MM.1S (cell line): ENCODE data around the gene IQSEC1.

Source experiments
- DNase-seq: peaks from one replicate; pipeline ENCODE4 v3.0.0-alpha.2; 2015
- H2AFZ ChIP-seq: fragments of 300-600 bp; sonication (generic); 2 replicates; pipeline ENCODE4 v1.6.0; 2016; ENCODE audit warnings: antibody characterized with exemption, low read length
- H3F3A ChIP-seq: fragments of 300-600 bp; sonication (generic); 2 replicates; pipeline ENCODE4 v1.6.1; 2016; ENCODE audit warnings: mild to moderate bottlenecking, antibody characterized with exemption, low read length, moderate library complexity, mixed read lengths; ENCODE audit not compliant: insufficient read depth
- H3K27ac ChIP-seq: fragments of 300-600 bp; sonication (generic); 2 replicates; pipeline ENCODE4 v1.5.1; 2016; ENCODE audit warnings: mild to moderate bottlenecking, low read length
- H3K27me3 ChIP-seq: fragments of 300-600 bp; sonication (generic); replicated peaks from 2 replicates; pipeline ENCODE4 v1.6.0; 2016; ENCODE audit warnings: low read length; ENCODE audit not compliant: insufficient read depth
- H3K36me3 ChIP-seq: fragments of 300-600 bp; sonication (generic); replicated peaks from 2 replicates; pipeline ENCODE4 v1.6.1; 2016; ENCODE audit warnings: mild to moderate bottlenecking, low read length, mixed read lengths; ENCODE audit not compliant: insufficient read depth
- H3K4me1 ChIP-seq: fragments of 300-600 bp; sonication (generic); 2 replicates; pipeline ENCODE4 v1.6.1; 2016; ENCODE audit warnings: low read length, mixed read lengths
- H3K4me2 ChIP-seq: fragments of 300-600 bp; sonication (generic); 2 replicates; pipeline ENCODE4 v1.6.0; 2016; ENCODE audit warnings: low read depth, low read length
- H3K4me3 ChIP-seq: fragments of 300-600 bp; sonication (generic); 2 replicates; pipeline ENCODE4 v1.5.1; 2016; ENCODE audit warnings: low read length, mixed read lengths
- H3K79me2 ChIP-seq: fragments of 300-600 bp; sonication (generic); 2 replicates; pipeline ENCODE4 v1.6.1; 2016; ENCODE audit warnings: mixed run types, low read length, mixed read lengths
- H3K9ac ChIP-seq: fragments of 300-600 bp; sonication (generic); 2 replicates; pipeline ENCODE4 v1.6.1; 2016; ENCODE audit warnings: low read length, mixed read lengths
- H3K9me2 ChIP-seq: fragments of 300-600 bp; sonication (generic); replicated peaks from 2 replicates; pipeline ENCODE4 v1.6.1; 2016; ENCODE audit warnings: mild to moderate bottlenecking, low read length, mixed read lengths; ENCODE audit not compliant: insufficient read depth
- H3K9me3 ChIP-seq: fragments of 300-600 bp; sonication (generic); replicated peaks from 2 replicates; pipeline ENCODE4 v1.6.1; 2016; ENCODE audit warnings: mild to moderate bottlenecking, low read length, mixed read lengths; ENCODE audit not compliant: insufficient read depth
- H4K20me1 ChIP-seq: fragments of 300-600 bp; sonication (generic); 2 replicates; pipeline ENCODE4 v1.6.1; 2016; ENCODE audit warnings: mild to moderate bottlenecking, low read length, moderate library complexity, mixed read lengths; ENCODE audit not compliant: insufficient read depth
- EZH2 ChIP-seq: fragments of 300-600 bp; sonication (generic); optimal IDR thresholded peaks from 2 replicates; pipeline ENCODE3; 2017; ENCODE audit warnings: low read depth, mild to moderate bottlenecking, antibody characterized with exemption, low read length, mixed read lengths
- EZH2phosphoT487 ChIP-seq: fragments of 300-600 bp; sonication (generic); IDR thresholded peaks from 2 replicates; pipeline ENCODE4 v1.6.1; 2018; ENCODE audit warnings: antibody characterized with exemption, low read length
- TF ChIP-seq, protein P1 (sequence below): fragments of 300-600 bp; sonication (generic); IDR thresholded peaks from 2 replicates; pipeline ENCODE4 v1.5.1; 2016; ENCODE audit warnings: antibody characterized with exemption, low read length, mixed read lengths

The IQSEC1 gene

DNA sequence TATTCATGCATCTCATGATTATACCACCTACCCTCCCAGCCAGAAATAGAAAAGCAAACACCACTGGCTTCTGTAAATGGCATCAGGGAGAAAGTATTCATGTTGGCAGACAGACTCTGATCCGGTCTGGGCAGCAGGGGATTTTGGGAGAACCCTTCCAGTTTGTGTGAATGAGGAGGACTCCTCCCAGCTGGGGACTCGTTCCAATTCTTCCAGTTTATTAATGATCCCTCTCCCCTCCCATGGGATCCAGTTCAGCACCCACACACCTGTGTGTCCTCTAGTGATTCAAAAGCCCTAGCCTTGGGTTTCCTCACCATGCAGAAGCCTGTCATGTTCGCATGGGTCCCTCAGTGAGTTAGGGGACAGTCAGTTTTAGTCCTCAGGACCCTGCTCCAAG, 110.9 kb downstream of the IQSEC1 start:
- Histone ChIP-seq H3K27me3 (no peaks in the 10 kb centered on the region), H3K4me2 (no peak overlapping the region), H3F3A (no peaks in the 10 kb centered on the region), H3K9me2 (no peaks in the 10 kb centered on the region), H3K9ac (no peak overlapping the region), H3K4me3 (no peak overlapping the region), H2AFZ (no peak overlapping the region), H3K9me3 (no peaks in the 10 kb centered on the region), H4K20me1 (peaks cover 33% of the 10 kb centered on the region), H3K79me2 (peaks cover 100% of the 10 kb centered on the region), H3K4me1 (no peaks in the 10 kb centered on the region), H3K27ac (no peak overlapping the region), H3K36me3 (no peaks in the 10 kb centered on the region)
- TF ChIP-seq, protein P1, sequence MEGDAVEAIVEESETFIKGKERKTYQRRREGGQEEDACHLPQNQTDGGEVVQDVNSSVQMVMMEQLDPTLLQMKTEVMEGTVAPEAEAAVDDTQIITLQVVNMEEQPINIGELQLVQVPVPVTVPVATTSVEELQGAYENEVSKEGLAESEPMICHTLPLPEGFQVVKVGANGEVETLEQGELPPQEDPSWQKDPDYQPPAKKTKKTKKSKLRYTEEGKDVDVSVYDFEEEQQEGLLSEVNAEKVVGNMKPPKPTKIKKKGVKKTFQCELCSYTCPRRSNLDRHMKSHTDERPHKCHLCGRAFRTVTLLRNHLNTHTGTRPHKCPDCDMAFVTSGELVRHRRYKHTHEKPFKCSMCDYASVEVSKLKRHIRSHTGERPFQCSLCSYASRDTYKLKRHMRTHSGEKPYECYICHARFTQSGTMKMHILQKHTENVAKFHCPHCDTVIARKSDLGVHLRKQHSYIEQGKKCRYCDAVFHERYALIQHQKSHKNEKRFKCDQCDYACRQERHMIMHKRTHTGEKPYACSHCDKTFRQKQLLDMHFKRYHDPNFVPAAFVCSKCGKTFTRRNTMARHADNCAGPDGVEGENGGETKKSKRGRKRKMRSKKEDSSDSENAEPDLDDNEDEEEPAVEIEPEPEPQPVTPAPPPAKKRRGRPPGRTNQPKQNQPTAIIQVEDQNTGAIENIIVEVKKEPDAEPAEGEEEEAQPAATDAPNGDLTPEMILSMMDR: no peak
- TF ChIP-seq EZH2 (no peak), EZH2phosphoT487 (no peak)
- DNase-seq: no peak

DNA sequence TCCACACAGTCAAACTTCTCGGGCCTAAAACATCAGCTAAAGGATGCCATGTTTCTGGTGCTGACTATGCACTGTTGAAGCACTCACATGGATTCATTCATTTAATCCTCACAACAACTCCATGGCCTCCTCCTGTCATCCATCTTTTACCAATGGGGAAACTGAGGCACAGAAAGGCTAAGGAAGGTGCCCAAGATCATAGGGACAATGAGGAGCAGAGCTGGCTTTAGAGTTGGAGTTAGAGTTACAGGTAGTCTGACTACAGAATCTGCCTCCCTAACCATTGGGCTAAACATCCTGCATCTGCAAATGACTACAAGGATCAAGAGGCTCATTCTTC, 111.6 kb downstream of the IQSEC1 start:
- Histone ChIP-seq H2AFZ (no peak overlapping the region), H3K27ac (no peak overlapping the region), H4K20me1 (peaks cover 27% of the 10 kb centered on the region), H3F3A (no peaks in the 10 kb centered on the region), H3K9me3 (no peaks in the 10 kb centered on the region), H3K79me2 (peaks cover 100% of the 10 kb centered on the region), H3K4me1 (no peaks in the 10 kb centered on the region), H3K4me2 (no peak overlapping the region), H3K9me2 (no peaks in the 10 kb centered on the region), H3K27me3 (no peaks in the 10 kb centered on the region), H3K9ac (no peak overlapping the region), H3K4me3 (no peak overlapping the region), H3K36me3 (no peaks in the 10 kb centered on the region)
- DNase-seq: no peak
- TF ChIP-seq, protein P1: no peak
- TF ChIP-seq EZH2phosphoT487: no peak
- TF ChIP-seq EZH2: no peak

DNA sequence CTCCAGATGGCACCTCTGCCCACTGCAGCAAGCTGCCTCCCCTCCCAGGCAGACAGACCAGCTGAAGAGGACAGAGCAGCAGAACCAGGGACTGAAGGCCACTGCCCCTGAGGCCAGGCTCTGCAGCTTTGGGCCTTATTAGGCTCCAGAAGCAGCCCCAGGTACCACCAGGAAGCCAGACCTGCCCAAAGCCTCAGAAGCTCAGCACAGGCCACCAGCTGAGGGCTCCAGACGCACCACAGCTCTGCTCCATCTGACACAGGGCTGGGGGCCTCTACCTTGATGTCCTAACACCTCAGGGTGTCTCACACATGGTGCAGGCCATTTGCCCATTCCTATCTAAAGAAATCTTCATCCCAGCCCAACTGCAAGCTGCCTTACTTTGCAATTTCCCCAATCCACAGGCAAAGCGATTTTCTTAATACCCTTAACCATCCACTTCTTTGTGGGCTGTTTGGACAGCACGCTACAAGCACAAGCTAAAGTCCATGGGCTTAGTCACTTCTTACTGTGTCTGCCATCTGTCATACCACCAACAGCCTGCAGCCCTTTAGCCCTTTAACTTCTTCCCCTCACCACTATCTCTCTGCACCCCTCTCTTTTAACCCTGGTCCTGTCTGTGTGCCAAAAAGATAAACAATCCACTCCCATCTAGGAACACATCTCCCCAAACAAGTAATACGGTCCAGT, 112.1 kb downstream of the IQSEC1 start:
- H3K36me3 ChIP-seq: no peaks in the 10 kb centered on the region
- H3F3A ChIP-seq: no peaks in the 10 kb centered on the region
- no peaks in the 10 kb centered on the region for H3K9me2 ChIP-seq
- peaks cover 25% of the 10 kb centered on the region for H4K20me1 ChIP-seq
- H3K4me2 ChIP-seq: no peak overlapping the region
- no peak overlapping the region for H3K4me3 ChIP-seq
- no peak overlapping the region for H2AFZ ChIP-seq
- H3K4me1 ChIP-seq: no peaks in the 10 kb centered on the region
- DNase-seq: no peak
- no peaks in the 10 kb centered on the region for H3K9me3 ChIP-seq
- H3K79me2 ChIP-seq: peaks cover 100% of the 10 kb centered on the region
- no peak overlapping the region for H3K27ac ChIP-seq
- TF ChIP-seq EZH2phosphoT487 (no peak), EZH2 (no peak)
- TF ChIP-seq, protein P1: no peak
- H3K9ac ChIP-seq: no peak overlapping the region
- no peaks in the 10 kb centered on the region for H3K27me3 ChIP-seq
